ENCODE data around the gene FERMT1. TPM values are rescaled to one million over a fixed set of nuclear protein-coding genes. Genes with fewer than 3 reads are reported as not detected.
A peak's percentile ranks its signal among the peaks of the same experiment; 100 is the strongest.

The FERMT1 gene
- polyA plus RNA-seq, 3 donors, result not detected

DNA sequence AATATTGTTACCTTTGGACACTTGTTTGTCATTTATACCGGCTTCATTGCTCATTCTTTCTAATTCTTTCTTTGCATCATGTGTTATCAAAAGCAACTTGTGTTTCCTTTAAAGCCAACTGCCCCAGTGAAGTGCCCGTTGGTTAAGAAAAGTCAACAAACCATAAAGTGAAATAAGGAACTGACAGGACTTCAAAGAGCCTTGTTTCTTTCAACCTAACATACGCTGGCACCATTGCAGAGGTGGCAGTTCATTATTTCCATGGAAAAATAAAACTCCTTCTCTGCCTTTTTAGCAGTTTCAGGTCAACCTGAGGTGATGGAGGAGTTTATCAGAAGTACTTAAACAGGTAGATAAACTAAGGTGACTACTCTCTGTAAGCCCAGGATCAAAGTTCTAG lies 28.8 kb downstream of the FERMT1 start:
- H2AFZ ChIP-seq (ENCODE audit: insufficient read depth, low read depth, low read length, poor library complexity, severe bottlenecking), result no peak overlapping the region
- no peak overlapping the region for H3K9ac ChIP-seq (ENCODE audit: insufficient read depth, low read length, poor library complexity, severe bottlenecking)
- H3K36me3 Mint-ChIP-seq, result no peaks in the 10 kb centered on the region
- no peak overlapping the region for H3K27ac Mint-ChIP-seq
- TF ChIP-seq CTCF (IDR thresholded peaks at IDR 0.05), result no peak
- H3K4me3 ChIP-seq (replicated peaks in 1 of 3; ENCODE audit: low read depth in 2 of 3, low read length in 3 of 3), result no peak overlapping the region
- no peaks in the 10 kb centered on the region for H3K36me3 ChIP-seq (replicated peaks in 1 of 2; ENCODE audit: control insufficient read depth in 1 of 2, insufficient read depth in 2 of 2, low read length in 2 of 2)
- H3K27me3 ChIP-seq (ENCODE audit: control insufficient read depth in 2 of 2, insufficient read depth in 2 of 2, low read length in 2 of 2), result no peaks in the 10 kb centered on the region
- H3K9me3 Mint-ChIP-seq, result no peaks in the 10 kb centered on the region
- H3K79me2 ChIP-seq (ENCODE audit: insufficient read depth, low read length), result no peaks in the 10 kb centered on the region
- intact Hi-C loops (cut with micrococcal nuclease), result no loop called here
- no peaks in the 10 kb centered on the region for H3K9me3 ChIP-seq (replicated peaks in 1 of 2; ENCODE audit: control insufficient read depth in 1 of 2, insufficient read depth in 1 of 2, low read length in 2 of 2)
- DNase-seq, result no peak
- peaks cover 0 to 2% (median 0%) of the 10 kb centered on the region in 3 donors for H3K27me3 Mint-ChIP-seq (ENCODE audit: low read depth in 3 of 3)
- no peak overlapping the region for H3K27ac ChIP-seq (ENCODE audit: low read depth in 1 of 2, low read length in 2 of 2)
- H3K4me1 ChIP-seq (ENCODE audit: control insufficient read depth in 1 of 2, insufficient read depth in 2 of 2, low read length in 2 of 2), result peaks cover 0 to 4% of the 10 kb centered on the region in 2 donors
- no peaks in the 10 kb centered on the region for H4K20me1 ChIP-seq (ENCODE audit: insufficient read depth, low read length)
- H3K4me1 Mint-ChIP-seq, result peaks cover 24% of the 10 kb centered on the region
- no peak overlapping the region for H3K4me2 ChIP-seq (replicated peaks; ENCODE audit: extremely low read depth, low read length, poor library complexity, severe bottlenecking)
- WGBS (ENCODE audit: insufficient coverage), result 10% methylated on average over 2 of the region's 3 CpGs
- no peak overlapping the region for H3K4me3 Mint-ChIP-seq

DNA sequence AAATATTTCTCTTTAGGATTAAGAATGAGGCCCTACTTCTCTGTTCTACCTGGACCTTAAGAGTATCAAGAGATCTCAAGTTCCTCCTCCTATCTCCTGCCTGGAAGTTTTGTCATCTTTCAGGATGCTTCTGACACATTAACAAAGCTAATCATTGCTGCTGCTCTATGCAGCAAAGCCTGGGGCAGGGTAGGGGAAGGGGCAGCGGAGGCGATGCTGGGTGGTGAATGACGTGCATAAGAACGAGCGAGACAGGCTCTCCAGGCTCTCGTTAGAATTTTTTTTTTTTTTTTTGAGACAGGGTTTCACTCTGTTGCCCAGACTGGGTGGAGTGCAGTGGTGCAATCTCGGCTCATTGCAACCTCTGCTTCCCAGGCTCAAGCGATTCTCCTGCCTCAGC lies 31.2 kb downstream of the FERMT1 start:
- peaks cover 0 to 4% of the 10 kb centered on the region in 2 donors for H3K9me3 ChIP-seq (replicated peaks in 1 of 2; ENCODE audit: control insufficient read depth in 1 of 2, insufficient read depth in 1 of 2, low read length in 2 of 2)
- H3K79me2 ChIP-seq (ENCODE audit: insufficient read depth, low read length), result no peaks in the 10 kb centered on the region
- H4K20me1 ChIP-seq (ENCODE audit: insufficient read depth, low read length), result no peaks in the 10 kb centered on the region
- no peaks in the 10 kb centered on the region for H3K36me3 ChIP-seq (replicated peaks in 1 of 2; ENCODE audit: control insufficient read depth in 1 of 2, insufficient read depth in 2 of 2, low read length in 2 of 2)
- TF ChIP-seq CTCF (IDR thresholded peaks at IDR 0.05), result no peak
- peaks cover 24% of the 10 kb centered on the region for H3K4me1 Mint-ChIP-seq
- H3K9me3 Mint-ChIP-seq, result peaks cover 2 to 4% (median 3%) of the 10 kb centered on the region in 7 donors
- no peak overlapping the region for H3K27ac ChIP-seq (ENCODE audit: low read depth in 1 of 2, low read length in 2 of 2)
- H3K27ac Mint-ChIP-seq, result peak overlapping the region in 1 of 7 donors; percentile 76
- H3K9ac ChIP-seq (ENCODE audit: insufficient read depth, low read length, poor library complexity, severe bottlenecking), result no peak overlapping the region
- no peak overlapping the region for H3K4me3 ChIP-seq (replicated peaks in 1 of 3; ENCODE audit: low read depth in 2 of 3, low read length in 3 of 3)
- H3K36me3 Mint-ChIP-seq, result no peaks in the 10 kb centered on the region
- H2AFZ ChIP-seq (ENCODE audit: insufficient read depth, low read depth, low read length, poor library complexity, severe bottlenecking), result no peak overlapping the region
- WGBS (ENCODE audit: insufficient coverage), result 77% methylated on average over 6 of the region's 8 CpGs
- no peak overlapping the region for H3K4me2 ChIP-seq (replicated peaks; ENCODE audit: extremely low read depth, low read length, poor library complexity, severe bottlenecking)
- no peaks in the 10 kb centered on the region for H3K27me3 ChIP-seq (ENCODE audit: control insufficient read depth in 2 of 2, insufficient read depth in 2 of 2, low read length in 2 of 2)
- peaks cover 0 to 2% (median 0%) of the 10 kb centered on the region in 3 donors for H3K27me3 Mint-ChIP-seq (ENCODE audit: low read depth in 3 of 3)
- H3K4me1 ChIP-seq (ENCODE audit: control insufficient read depth in 1 of 2, insufficient read depth in 2 of 2, low read length in 2 of 2), result peaks cover 0 to 4% of the 10 kb centered on the region in 2 donors
- no peak overlapping the region for H3K4me3 Mint-ChIP-seq
- intact Hi-C loops (cut with micrococcal nuclease), result no loop called here
- no peak for DNase-seq
